Fibroblast of peridontal ligament (primary cell): ENCODE results near the gene KIF26B.

ENCODE experiments used
- DNase-seq: peaks from one replicate; pipeline ENCODE4 v3.0.0-alpha.2; 2010; ENCODE audit errors: extremely low read depth

Gene KIF26B

DNA sequence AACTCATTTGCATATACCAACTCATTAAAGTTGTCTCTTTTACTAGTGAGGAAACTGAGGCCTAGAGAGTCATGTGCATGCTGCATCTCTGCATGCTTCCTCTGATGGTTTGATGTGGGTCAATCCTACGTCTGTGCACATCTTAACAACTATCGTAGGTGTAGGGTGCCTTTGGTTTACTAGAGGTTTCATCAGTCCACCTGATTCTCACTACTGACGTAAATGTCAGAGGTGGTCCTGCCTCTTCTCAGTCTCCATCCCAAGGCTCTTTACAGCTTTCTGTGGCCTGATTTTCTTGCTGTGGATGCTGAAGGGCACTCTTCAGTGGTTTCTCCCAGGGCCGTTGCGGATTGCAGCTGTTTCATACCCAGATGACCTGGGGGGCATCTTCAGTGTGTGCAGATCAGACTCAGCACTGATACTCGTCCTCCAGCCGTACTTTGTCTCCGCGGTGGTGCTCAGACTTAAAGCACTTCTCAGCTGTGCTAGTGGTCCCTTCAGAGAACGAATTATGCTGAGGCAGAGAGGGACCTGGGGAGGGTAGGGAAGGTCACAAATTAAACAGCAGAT lies 407.0 kb downstream of the KIF26B start:
- DNase-seq, result no peak

DNA sequence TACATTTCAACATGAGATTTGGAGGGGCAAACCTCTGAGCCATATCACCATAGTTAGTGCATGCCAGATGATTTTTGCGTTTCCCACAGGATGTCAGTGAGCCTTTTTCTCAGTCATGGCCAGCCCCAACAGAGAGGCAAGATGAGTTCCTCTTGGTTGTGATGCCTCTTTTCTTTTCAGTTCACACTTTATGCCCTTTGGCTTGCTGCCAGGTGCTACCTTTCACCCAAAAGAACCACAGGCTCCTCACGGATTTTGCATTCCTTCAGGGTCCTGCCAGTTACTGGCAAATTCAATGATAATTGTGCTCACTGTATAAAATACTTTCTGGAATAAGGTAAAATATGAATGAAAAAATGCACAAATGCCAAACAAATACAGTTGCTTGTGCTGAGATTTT lies 411.3 kb downstream of the KIF26B start:
- no peak for DNase-seq

DNA sequence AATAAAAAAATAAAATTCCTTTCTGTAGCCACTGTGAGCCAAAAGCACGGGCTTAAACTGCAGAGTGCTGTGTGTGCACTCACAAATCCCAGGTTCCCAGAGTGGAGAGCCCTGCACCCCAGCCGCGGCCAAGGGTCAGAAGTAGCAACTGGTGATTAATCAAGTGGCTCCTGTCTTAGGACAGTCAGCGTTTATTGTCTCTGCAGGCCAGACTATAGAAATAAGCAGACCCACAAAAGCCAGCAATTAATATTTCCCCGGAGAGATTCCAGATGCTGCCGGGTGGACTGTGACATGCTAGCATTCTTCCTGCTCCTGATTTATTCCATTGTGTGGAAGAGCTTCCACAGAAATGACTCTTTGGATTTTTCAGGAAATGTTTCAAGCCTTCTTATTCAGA lies 412.2 kb downstream of the KIF26B start:
- DNase-seq, result no peak

DNA sequence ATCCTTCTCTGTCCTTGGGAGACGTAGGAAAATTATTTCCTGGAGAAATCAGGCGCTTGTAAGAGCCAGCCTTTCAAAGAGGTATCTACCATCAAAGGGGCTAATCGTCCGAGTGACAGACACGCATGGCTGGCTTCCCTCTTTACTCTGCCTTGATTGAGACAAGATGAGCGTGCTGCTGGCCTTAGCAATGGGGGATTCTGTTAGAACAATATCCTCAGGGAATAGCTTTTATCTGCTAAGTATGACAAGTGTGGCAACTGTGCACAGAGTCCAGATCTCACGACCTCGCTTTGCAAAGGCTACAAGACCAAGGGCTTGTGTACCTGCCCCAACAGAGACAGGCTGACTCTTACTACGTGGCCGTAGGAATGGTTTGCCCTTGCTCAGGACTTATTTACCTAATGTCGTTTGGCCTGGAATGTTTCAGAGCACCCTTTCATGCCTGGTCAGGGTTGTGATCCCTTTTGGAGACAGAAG lies 417.1 kb downstream of the KIF26B start:
- no peak for DNase-seq

DNA sequence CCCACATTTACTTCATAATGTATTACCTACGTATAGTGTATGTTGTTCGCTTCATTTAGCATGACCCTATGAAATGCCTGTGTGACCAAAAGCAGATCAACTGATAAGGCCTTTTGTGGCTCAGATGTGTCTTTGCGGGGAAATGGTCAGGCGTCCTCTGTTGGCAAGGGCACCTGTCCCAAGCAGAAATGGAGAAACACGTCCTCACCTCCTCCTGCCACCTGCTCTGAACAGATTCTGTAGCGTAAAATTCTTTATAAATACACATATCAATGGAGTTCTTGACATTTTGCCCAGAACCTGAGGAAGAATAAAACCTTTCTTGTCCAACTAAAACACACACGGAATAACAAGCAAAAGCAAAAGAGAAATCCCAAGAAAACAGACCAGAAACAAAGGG lies 417.9 kb downstream of the KIF26B start:
- DNase-seq, result no peak

DNA sequence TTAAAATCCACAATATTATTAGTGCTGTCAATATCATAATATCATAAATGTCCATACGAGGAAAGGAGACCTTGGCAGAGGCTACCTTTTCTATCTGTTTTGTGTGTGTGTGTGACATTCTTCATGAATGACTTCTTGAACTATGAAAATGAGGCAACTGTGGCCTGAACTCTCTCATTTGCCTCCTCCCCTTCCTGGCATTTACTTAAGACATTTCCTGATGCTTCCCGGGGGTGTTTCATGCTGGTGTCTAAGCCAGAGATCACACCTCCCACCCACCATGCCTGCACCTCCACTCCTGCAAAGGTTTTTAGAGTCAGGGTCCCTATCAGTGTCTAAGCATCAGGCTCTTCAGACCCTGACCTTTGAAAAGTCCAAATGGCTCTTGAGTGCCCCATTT lies 420.9 kb downstream of the KIF26B start:
- DNase-seq, result no peak

DNA sequence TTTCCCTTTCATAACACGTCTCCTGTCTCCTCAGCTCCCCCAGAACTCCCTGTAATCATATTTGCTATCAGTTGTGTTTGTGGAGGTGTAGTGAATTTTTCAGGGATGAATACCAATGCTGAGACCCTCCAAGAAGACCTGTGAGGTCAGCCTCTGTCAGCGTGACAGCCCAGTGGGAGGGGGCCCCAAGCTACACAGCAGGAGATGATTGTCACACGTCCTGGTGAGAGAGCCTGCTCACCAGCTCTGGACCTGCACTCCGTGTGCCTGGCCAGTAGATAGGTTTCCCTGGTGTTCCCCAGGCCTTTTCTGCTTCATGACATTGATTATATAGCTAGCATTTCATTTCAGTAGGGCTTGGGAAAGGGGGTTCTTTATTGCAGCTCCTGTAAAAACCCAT lies 421.5 kb downstream of the KIF26B start:
- DNase-seq, result no peak

DNA sequence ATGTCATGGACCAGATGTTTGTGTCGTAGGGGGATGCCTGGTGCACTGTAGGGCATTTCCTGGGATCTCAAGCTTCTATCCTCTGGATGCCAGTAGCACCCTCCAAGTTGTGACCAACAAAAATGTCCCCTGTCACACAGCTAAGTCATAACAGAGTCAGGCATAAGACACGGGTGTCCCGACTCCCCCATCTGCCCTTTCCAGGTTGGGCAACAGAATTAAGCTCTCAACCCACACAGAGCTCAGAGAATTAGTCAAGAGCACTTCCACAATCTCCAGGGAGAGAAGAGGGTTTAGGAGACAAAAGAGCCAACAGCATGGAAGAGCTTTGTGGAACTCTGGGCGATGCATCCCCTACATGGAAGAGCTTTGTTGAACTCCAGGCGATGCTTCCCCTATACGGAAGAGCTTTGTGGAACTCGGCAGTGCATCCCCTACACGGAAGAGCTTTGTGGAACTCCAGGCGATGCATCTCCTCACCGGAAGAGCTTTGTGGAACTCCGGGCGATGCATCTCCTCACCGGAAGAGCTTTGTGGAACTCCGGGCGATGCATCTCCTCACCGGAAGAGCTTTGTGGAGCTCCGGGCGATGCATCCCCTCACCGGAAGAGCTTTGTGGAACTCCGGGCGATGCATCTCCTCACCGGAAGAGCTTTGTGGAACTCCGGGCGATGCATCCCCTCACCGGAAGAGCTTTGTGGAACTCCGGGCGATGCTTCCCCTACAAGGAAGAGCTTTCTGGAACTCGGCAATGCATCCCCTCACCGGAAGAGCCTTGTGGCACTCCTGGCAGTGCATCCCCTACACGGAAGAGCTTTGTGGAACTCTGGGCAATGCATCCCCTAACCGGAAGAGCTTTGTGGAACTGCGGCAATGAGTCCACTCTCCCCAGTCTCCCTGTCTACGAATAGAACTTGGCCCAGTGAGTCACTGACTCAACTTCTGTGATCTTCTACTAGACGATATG lies 422.7 kb downstream of the KIF26B start:
- no peak for DNase-seq

DNA sequence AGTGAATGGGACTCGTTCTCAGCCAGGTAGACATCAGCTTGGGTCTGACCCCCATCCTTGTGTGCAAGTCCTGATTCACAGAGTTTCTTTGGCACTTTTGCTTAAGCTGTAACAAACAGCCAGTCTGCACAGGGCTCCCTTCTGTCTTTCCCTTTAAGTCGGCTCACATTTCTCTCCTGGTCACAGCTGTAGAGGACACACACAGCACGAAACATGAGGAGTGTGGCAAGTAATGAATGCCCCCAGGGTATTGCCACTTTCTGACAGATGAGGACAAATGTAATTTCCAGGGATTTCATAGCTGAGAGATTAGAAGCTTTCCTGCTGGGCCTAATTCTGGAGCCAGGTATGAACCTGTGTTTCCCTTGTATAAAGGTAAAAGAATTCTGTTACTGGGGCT lies 423.5 kb downstream of the KIF26B start:
- DNase-seq, result no peak

DNA sequence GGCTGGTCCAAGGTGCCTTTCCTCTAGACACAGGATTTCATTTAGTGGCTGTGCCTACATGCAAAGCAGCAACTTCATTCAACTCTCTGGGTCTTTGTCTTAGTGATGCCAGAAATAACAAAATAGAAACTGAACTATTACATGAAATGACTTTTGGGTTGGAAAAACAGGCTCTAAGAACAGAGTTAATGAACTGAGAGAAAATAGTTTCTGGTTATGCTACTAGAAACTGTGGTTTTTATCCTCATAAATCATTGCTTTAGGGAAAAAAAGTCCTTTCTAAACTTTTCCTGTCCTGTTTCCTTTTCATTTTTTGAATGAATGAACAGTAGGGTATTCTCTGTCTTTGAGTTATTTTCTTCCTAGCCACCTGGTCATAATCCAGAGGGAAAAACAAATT lies 424.0 kb downstream of the KIF26B start:
- DNase-seq, result no peak

DNA sequence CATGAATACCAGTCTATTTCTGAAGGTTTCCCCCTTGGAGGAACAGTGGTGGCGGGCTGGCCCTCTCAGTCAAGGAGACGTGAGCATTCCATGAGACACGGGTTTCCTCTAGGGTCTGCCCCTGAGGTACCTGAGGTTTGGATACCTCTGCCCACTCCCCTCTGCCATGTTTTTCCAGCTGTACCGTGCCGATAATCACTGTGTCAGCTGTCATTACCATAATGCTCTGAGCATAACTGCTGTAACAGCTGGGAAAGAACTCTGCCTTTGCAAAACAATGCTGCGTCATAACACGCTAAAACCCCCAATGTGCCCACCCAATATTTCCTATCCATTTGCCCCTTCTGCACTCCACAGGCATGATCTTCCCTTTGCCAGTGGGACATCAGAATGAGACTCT lies 425.1 kb downstream of the KIF26B start:
- DNase-seq, result no peak

DNA sequence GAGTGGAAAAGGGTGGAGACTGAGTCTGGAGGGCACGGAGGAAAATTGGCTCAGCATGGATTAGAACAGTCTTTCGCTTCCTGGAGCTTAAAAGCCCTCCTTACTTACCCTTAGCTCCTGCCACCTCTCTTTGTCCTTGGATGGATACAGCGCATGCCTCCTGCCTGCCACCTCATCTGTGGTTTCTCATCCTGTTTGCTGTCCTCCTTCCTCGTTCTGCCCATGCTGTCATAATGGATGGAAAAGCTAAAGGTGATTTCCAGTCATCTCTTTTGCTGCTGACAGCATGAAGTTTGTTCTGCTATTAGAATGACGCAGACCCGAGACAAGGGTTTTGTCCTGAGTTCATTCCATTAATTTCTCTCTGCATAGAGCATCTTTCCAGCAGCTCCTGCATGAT lies 425.9 kb downstream of the KIF26B start:
- no peak for DNase-seq

DNA sequence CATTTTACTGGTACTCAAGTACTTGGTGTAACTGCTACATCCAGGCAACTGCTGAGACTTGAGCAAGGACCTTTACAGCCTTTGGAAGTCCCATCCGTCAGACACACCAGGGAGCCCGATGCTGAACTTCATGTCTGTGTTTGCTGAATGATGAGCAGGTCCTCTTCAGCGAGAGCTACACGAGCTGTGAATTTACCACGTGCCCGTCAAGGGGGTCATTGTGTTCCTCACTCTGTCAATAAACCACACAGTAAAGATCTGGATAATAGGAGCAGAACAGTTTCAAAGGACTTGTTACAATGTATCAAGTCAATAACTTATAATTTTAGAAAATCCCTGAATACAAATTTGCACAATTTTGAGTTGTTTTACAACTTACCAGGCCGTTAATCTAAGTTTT lies 427.2 kb downstream of the KIF26B start:
- no peak for DNase-seq

DNA sequence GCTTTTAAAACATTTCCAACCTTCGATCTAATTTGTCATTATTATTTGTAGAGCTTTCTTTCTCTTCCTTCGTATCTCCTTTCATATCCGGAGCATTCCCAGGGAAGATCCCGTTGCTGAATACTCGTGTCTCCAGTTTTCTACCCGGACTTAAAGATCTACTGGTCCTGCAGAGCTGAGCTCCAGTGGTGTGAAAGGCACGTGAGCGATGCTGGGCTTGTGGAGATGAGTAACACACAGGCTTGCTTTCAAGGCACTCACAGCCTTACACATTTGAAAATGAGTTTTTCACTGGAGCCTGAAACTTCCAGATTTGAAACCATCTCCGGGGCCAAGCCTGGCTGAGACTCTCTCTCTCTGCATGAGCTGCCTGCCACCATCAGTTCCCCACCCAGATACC lies 428.3 kb downstream of the KIF26B start:
- DNase-seq, result no peak

DNA sequence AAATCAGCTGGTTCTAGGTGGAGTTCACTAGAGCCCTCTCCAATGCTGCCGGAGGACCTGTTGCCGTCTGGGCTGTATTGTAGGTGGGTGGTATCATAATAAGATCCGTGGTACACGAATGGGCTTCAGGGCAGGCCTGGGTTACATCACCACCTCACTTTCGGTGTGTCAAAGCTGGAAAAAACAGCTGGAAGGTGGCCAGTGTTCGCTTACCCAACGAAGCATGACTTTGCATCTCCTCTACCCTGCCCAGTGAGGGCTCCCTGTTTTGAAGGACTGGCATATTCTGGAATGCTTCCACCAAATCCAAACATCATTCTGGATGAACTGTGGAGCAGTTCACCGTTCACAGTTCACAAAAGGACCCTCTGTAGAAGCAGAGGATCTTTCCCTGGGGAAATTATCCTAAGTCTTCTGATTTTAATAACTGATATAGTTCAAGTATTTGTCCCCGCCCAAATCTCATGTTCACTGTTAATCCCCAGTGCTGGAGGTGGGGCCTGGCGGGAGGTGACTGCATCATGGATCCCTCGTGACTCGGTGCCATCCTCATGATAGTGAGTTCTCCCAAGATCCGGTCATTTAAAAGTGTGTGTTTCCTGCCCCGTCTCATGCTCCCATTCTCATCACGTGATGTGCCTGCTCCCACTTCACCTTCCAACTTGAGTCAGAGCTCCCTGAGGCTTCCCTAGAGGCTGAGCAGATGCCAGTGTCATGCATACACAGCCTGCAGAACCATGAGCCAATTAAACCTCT lies 429.0 kb downstream of the KIF26B start:
- DNase-seq, result no peak

DNA sequence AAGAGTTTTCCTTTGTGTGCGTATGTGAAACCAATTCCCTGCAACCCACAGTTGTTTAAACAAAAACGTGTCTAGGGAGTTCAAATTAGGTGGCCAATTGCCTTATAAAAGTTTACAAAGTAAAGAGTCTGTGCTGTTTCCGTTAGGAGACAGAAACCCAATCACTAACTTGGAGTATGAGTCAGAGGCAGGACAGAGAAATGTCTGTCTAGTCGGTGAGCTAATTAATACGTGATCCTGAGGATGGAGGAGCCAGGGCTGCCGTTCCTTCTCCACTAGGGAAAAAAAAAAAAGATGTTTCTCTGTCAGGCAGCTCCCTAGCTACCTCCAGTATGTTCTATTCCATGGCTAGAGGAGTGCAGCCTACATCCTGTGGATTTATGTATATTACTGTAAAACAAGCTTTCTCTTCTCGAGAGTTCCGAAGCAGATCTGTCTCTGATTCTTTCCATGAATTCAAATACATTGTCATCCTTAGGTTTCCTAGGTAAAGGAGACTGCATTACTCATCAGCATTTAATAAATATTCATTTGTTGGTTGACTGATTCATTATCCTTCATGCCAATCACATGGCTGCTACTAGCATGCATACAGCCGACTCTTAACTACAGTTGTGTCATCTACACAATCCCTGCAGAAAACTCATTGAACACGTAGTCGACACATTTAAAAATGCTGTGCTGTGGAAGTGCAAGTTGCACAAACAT lies 430.6 kb downstream of the KIF26B start:
- peak; percentile 80 for DNase-seq

DNA sequence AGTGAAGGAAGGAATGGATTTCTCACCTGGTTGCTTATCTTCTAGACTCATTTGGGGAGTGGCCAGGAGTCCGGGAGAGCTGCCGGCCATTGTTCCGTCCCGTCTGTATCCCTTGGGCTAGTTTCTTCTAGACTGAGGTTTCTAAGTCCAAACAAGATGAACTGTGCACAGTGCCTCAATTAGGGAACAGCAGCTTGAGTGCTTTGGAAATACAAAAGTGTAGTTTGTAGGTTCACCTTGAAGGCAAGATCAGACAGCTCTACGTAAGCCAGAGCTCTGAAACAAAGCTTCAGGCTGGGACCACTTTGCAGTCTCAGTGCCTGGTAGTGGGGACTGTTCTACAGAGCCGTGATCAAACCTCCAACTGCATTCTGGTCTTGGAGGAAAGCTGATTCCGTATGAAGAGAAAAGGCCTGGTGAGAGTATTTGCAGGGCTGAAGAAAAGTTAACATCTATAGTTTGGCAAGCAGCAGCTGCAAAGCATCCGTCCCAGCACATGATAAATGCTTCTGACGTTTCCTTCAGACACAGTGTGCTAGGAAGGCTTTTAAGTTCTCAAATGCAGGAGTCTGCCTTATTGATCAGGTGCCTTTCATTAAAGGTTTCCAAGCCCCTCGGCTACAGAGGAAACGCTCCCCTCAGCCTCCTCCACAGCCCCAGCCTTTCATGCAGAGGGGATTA lies 432.8 kb downstream of the KIF26B start:
- no peak for DNase-seq

DNA sequence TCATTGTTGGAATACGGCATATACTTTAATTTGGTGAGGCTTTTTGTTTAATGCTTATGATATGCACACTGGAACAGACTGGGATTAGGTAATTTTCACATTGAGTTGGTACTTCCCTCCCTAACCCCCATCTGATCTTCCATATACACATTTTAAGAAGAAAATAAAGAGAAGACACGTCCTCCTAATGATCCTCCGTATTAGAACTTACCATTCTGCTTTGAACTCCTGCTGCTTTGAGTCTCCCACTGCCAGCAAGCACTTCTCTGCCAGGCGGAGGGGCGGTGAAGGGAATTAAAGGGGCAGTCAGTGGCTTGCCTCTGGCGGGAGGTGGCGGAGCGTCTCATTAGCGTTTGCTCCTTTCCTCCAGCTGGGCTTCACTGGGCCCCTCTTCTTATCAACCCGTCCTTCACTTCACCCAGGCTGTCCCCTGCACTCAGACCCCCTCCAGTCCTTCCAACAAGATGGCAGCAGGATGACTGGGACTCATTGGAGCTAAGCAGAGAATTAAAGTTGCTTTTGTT lies 433.4 kb downstream of the KIF26B start:
- DNase-seq, result no peak

DNA sequence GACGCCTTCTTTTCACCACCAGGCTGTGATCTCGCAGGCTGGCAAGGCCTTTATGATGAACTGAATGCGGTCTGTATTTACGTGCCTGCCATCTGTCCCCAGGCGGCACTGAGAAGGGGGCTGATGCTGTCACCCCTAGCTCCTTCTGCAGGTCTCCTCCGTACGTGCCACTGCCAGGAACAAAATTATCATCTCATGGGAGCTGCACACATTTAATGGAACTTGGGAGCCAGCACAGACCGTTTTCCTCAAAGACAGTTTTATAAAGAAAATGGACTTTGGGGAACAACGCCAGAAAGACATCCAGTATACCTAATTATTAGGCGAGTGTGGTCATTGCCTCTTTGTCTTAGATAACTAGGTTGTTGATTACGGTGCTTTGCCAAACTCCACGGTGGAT lies 434.5 kb downstream of the KIF26B start:
- no peak for DNase-seq

DNA sequence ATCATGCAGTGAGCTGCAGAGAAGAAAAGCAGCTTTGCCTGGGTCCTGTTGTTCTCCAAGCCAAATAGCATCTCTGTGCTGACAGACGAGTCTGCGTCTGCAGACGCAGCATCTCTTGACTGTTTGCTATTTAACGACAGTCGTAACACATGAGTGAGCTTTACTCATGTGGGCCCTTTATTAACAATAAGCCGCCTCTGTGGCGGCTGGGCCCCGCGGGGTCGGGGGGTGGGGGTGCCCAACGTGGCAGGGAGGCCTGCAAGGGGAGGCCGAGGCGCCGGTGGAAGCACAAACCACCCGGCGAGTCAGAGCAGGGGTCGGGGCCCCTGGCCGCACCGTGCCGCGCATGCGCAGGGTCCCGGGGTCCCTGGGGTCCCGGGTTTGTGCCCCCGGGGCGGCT lies 435.1 kb downstream of the KIF26B start:
- no peak for DNase-seq

DNA sequence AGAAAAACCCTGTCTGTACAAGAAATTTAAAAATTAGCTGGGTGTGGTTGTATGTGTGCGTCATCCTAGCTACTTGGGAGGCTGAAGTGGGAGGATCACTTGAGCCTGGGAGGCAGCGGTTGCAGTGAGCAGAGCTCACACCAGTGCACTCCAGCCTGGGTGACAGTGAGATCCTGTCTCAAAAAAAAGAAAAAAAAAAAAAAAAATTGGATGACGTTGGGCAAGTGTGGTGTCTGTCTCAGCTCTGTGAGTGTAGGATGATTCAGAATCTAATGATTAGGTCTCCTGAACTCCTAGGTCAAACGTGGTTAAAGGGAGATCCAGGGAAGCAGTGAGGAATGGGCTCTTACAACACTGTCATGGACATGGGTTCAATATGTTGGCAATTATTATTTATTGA lies 435.9 kb downstream of the KIF26B start:
- DNase-seq, result no peak
